HL-60 (cell line): ENCODE data around the gene C11orf86.

Experiments used
- CTCF ChIP-seq: IDR thresholded peaks from one replicate; pipeline ENCODE4 v1.5.1; 2011; ENCODE audit warnings: low read length, control low read depth, inconsistent platforms; ENCODE audit not compliant: insufficient read depth
- POLR2AphosphoS5 ChIP-seq: IDR thresholded peaks from 2 replicates; pipeline ENCODE4 v1.6.1; 2012; ENCODE audit warnings: low read depth

- TF ChIP-seq POLR2AphosphoS5 (no peak), CTCF (no peak)
Observed at GRCh38 chr11:66999555-66999954, 24.5 kb downstream of the C11orf86 start.
